Ishikawa (cell line): Measurements from ENCODE around the gene ATG7.

Experiments
- CEBPB ChIP-seq: IDR thresholded peaks from 2 replicates; pipeline ENCODE4 v1.6.1; 2012
- CREB1 ChIP-seq: IDR thresholded peaks from 2 replicates; pipeline ENCODE4 v1.6.1; 2012; ENCODE audit warnings: low read depth
- EGR1 ChIP-seq: IDR thresholded peaks from 2 replicates; pipeline ENCODE4 v1.6.1; 2012
- EP300 ChIP-seq: IDR thresholded peaks from 2 replicates; pipeline ENCODE4 v1.6.1; 2012; ENCODE audit warnings: borderline replicate concordance
- FOXM1 ChIP-seq: IDR thresholded peaks from 2 replicates; pipeline ENCODE4 v1.6.1; 2012; ENCODE audit warnings: low read depth, borderline replicate concordance
- NFIC ChIP-seq: IDR thresholded peaks from 2 replicates; pipeline ENCODE4 v1.6.1; 2012
- RAD21 ChIP-seq: IDR thresholded peaks from 2 replicates; pipeline ENCODE4 v1.6.1; 2012; ENCODE audit warnings: low read depth
- TAF1 ChIP-seq: IDR thresholded peaks from 2 replicates; pipeline ENCODE4 v1.6.1; 2012; ENCODE audit warnings: low read depth, mild to moderate bottlenecking
- TCF12 ChIP-seq: IDR thresholded peaks from 2 replicates; pipeline ENCODE4 v1.6.1; 2012; ENCODE audit warnings: low read depth
- TEAD4 ChIP-seq: IDR thresholded peaks from 2 replicates; pipeline ENCODE4 v1.6.1; 2012
- YY1 ChIP-seq: IDR thresholded peaks from 2 replicates; pipeline ENCODE4 v1.6.1; 2012; ENCODE audit warnings: low read depth
- ZBTB7A ChIP-seq: IDR thresholded peaks from 2 replicates; pipeline ENCODE4 v1.6.1; 2012; ENCODE audit warnings: low read depth
- TF ChIP-seq, protein P1 (sequence below): IDR thresholded peaks from 2 replicates; pipeline ENCODE4 v1.6.1; 2012
- TF ChIP-seq, protein P2 (sequence below): IDR thresholded peaks from 2 replicates; pipeline ENCODE4 v1.6.1; 2012; ENCODE audit warnings: low read depth, mild to moderate bottlenecking
- TF ChIP-seq, protein P3 (sequence below): IDR thresholded peaks from 2 replicates; pipeline ENCODE4 v1.6.1; 2012

Gene ATG7

DNA sequence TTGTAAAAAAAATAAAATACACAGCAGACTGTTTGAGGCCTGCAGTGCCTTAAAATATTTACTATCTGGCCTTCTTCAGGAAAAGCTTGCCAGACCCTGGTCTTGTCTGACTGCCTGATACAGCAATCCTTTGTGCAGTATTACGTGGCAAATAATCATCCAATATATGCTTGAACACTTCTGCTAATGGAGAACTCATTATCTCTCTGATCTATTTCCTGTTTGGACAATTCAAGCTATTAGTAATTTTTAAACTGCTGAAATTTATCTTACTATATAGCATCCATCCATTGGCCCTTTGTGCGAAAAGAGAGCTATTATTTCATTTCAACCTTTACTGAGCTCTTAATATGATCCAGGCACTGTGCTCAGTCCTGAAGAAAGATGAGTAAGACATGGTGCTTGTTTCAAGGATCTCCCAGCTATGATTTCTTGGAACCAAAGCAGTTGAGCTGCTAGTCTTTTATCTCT lies 15.9 kb downstream of the ATG7 start:
- TF ChIP-seq, protein P1, sequence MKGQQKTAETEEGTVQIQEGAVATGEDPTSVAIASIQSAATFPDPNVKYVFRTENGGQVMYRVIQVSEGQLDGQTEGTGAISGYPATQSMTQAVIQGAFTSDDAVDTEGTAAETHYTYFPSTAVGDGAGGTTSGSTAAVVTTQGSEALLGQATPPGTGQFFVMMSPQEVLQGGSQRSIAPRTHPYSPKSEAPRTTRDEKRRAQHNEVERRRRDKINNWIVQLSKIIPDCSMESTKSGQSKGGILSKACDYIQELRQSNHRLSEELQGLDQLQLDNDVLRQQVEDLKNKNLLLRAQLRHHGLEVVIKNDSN, result no peak
- TF ChIP-seq NFIC (no peak), EGR1 (no peak), ZBTB7A (no peak), TAF1 (no peak), YY1 (no peak), EP300 (no peak), TCF12 (no peak), CEBPB (no peak)
- TF ChIP-seq, protein P2, sequence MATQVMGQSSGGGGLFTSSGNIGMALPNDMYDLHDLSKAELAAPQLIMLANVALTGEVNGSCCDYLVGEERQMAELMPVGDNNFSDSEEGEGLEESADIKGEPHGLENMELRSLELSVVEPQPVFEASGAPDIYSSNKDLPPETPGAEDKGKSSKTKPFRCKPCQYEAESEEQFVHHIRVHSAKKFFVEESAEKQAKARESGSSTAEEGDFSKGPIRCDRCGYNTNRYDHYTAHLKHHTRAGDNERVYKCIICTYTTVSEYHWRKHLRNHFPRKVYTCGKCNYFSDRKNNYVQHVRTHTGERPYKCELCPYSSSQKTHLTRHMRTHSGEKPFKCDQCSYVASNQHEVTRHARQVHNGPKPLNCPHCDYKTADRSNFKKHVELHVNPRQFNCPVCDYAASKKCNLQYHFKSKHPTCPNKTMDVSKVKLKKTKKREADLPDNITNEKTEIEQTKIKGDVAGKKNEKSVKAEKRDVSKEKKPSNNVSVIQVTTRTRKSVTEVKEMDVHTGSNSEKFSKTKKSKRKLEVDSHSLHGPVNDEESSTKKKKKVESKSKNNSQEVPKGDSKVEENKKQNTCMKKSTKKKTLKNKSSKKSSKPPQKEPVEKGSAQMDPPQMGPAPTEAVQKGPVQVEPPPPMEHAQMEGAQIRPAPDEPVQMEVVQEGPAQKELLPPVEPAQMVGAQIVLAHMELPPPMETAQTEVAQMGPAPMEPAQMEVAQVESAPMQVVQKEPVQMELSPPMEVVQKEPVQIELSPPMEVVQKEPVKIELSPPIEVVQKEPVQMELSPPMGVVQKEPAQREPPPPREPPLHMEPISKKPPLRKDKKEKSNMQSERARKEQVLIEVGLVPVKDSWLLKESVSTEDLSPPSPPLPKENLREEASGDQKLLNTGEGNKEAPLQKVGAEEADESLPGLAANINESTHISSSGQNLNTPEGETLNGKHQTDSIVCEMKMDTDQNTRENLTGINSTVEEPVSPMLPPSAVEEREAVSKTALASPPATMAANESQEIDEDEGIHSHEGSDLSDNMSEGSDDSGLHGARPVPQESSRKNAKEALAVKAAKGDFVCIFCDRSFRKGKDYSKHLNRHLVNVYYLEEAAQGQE, result no peak
- TF ChIP-seq, protein P3, sequence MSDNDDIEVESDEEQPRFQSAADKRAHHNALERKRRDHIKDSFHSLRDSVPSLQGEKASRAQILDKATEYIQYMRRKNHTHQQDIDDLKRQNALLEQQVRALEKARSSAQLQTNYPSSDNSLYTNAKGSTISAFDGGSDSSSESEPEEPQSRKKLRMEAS, result no peak

DNA sequence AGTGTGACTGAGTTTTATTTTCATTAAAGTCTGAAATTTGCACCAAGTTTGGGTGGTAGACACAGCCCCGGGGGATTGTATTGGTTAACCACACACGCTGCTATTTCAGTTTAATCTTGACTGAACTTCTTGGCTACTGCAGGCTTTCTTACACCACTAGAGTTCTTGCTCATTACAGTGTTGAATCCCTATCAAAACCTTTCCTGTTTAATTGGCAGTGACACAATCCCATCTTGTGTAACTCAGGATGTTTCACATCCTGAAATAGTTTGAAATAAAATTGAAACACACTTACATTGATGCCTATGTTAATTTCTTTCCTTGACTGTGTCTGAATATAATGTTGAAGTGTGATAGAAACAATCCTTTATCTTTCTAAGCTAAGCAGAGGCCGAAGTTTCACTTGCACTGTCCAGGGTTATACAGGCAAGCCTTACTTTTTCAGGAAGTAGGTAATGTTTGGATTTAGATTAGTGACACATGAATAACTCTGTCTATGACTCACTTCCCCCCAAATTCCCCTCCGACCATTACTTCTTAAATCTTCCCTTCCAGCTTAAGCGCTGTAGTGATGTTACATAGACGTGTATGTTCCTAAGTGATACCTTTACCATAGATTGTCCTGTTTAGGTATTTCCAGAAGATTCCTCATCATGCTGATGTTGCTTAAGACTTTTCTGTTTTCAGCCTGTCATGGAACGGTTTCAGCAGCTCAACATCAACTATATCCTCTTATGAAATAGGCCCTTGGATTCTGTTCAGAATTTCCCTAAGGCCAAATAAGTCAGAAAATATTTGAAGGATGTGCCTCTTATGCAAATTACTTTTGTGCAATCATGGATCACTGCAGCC lies 16.8 kb downstream of the ATG7 start:
- TF ChIP-seq CREB1 (no peak), NFIC (no peak), ZBTB7A (no peak), EP300 (no peak), TEAD4 (no peak), EGR1 (no peak), FOXM1 (no peak)
- TF ChIP-seq, protein P2, result no peak

DNA sequence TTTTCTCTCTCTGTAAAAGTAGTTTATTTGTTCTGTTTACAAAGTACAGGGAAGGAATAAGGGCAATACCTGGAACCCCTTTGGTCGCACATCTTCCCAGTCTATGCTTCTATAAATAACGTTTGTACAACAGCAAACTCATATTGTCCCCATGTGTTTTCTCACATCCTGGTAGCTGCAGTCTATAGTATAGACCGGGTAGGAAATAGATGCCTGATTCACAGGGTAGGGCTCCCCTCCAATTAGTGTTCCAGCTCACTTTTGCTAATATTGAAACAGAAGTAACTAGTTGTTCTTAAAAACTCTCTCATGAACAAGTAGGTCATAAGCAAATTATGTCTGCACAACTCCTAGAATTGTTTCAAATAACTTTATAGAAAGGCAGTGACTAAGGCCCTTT lies 17.7 kb downstream of the ATG7 start:
- TF ChIP-seq RAD21 (no peak), TEAD4 (no peak), EGR1 (no peak), ZBTB7A (no peak), YY1 (no peak), NFIC (no peak), CEBPB (no peak), TAF1 (no peak), FOXM1 (no peak), EP300 (no peak)
- TF ChIP-seq, protein P2, result no peak
- TF ChIP-seq, protein P1, result no peak
- TF ChIP-seq, protein P3, result no peak

DNA sequence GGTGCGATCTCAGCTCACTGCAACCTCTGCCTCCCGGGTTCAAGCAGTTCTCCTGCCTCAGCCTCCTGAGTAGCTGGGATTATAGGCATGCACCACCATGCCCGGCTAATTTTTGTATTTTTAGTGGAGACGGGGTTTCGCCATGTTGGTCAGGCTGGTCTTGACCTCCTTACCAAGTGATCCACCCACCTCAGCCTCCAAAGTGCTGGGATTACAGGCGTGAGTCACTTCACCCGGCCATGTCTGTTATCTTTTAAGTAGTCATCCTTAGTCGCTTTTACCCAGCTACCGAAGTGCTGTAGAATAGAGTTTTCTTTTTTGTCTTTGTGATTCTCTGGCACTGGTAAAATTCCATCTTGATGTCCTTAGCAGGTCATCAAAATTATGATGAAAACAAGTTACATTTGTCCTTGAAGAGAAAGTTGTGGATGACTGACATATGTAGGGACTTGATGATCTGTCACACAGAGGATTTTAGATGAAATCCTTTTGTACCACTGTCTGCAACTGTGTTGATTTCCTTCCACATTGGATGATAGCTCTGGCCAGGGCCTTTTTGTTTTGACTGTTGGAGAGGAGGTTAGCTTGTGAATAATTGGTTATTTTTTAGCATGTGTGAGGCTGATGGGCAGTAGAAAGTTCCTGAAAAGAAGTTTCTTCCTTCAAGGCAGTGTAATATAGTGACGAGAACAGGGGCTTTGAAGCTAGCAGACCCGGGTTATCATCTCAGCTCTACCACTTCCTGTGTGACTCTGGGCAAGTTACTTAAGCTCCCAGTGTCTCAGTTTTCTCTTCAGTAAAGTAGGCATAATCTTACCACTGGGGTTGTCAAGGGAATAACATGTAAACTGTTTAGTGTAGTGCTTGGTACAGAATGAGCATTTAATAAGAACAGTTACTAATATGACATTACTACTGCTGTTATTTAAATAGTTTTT lies 18.8 kb downstream of the ATG7 start:
- TF ChIP-seq RAD21, result no peak
- no peak for TF ChIP-seq ZBTB7A
- TF ChIP-seq TAF1, result no peak
- no peak for TF ChIP-seq NFIC
- no peak for TF ChIP-seq YY1
- TF ChIP-seq, protein P2, result no peak
- TF ChIP-seq CREB1, result no peak
- no peak for TF ChIP-seq TEAD4
- no peak for TF ChIP-seq FOXM1
- no peak for TF ChIP-seq TCF12
- TF ChIP-seq, protein P1, result no peak
- TF ChIP-seq EGR1, result no peak
- no peak for TF ChIP-seq CEBPB
- TF ChIP-seq EP300, result no peak
